Stimulated activated CD8-positive, alpha-beta memory T cell treated with anti-CD3 and anti-CD28 coated beads, Interleukin-4, amount 100 ng/mL, for 24 hours (primary cell): ENCODE data around the gene SPATA33.
"Not testable (repeated sequence)": the region's sequence is repeated elsewhere in the genome, so short reads cannot be mapped to it uniquely, and the experiment has no call there.

ENCODE experiments used
- DNase-seq: peaks from one replicate; pipeline ENCODE4 v3.0.0-alpha.2; 2020; ENCODE audit warnings: low read depth

The SPATA33 gene

DNA sequence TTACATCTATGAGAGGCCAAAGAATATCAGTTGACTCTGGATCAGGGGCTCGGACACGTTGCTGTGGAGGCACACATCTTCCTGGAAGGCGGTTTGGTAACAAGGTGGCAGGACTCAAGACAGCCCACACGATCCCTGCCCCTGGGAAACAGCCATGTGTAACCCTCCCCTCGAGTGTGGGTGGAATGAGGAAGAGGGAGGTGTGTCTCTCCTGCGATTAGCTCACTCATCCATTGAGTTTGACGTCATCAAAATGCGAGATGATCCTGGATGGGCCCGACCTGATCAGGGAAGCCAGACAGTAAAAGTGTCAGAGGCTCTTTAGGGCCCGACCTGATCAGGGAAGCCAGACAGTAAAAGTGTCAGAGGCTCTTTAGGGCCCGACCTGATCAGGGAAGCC is 6.6 kb downstream of the SPATA33 start:
- not testable (repeated sequence) for DNase-seq

DNA sequence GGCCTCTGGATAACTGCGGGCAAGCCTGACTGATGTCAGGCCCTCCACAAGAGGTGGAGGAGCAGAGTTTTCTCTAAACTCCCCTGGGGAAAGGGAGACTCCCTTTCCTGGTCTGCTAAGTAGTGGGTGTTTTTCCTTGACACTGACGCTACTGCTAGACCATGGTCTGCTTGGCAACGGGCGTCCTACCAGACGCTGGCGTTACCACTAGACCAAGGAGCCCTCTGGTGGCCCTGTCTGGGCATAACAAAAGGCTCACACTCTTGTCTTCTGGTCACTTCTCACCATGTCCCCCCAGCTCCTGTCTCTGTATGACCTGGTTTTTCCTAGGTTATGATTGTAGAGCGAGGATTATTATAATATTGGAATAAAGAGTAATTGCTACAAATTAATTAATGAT is 9.4 kb downstream of the SPATA33 start:
- not testable (repeated sequence) for DNase-seq

DNA sequence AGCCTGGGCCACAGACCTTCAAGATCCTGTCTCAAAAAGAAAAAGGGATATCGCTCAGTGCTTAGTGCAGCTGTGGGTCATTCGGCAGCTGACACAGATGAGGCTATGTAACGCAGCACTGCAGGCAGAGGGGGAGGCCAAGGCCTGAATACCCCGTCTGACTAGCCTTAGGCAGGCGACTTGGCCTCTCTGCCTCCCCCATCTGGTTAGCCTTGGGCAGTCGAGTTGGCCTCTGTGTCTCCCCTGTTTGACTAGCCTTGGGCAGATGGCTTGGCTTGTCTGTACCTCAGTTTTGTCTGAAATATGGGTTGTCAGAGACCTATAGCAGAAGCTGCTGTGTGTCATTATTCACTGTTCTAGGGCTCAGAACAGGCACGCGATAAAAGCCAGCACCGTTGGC is 10.0 kb downstream of the SPATA33 start:
- DNase-seq = no peak

DNA sequence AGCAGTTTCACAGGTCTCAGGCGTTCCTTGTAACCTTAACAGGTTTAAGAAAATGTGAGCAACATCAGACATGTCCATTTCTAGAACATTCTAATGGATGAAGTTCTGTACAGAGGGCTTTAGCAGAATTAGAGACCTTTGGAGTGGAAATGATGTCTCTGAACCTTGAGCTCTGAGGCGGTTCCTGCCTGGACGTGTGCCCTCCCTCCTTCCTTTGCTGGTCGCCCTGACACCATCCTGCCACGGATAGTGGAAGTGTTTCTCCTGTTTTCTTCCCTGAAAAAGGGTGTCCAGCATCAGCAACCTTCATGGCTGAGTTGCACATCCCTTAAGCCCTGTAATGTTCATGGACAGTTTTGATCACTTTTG is 11.1 kb downstream of the SPATA33 start:
- DNase-seq = no peak

DNA sequence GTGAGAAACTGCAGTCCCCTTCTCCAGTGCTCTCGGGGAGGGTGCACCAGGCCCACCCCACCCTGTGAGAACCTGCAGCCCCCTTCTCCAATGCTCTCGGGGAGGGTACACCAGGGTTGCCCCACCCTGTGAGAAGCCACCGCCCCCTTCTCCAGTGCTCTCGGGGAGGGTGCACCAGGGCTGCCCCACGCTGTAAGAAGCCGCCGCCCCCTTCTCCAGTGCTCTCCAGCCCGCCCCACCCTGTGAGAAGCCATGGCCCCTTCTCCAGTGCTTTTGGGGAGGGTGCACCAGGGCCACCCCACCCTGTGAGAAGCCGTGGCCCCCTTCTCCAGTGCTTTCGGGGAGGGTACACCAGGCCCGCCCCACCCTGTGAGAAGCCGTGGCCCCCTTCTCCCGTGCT is 12.1 kb downstream of the SPATA33 start:
- DNase-seq = no peak

DNA sequence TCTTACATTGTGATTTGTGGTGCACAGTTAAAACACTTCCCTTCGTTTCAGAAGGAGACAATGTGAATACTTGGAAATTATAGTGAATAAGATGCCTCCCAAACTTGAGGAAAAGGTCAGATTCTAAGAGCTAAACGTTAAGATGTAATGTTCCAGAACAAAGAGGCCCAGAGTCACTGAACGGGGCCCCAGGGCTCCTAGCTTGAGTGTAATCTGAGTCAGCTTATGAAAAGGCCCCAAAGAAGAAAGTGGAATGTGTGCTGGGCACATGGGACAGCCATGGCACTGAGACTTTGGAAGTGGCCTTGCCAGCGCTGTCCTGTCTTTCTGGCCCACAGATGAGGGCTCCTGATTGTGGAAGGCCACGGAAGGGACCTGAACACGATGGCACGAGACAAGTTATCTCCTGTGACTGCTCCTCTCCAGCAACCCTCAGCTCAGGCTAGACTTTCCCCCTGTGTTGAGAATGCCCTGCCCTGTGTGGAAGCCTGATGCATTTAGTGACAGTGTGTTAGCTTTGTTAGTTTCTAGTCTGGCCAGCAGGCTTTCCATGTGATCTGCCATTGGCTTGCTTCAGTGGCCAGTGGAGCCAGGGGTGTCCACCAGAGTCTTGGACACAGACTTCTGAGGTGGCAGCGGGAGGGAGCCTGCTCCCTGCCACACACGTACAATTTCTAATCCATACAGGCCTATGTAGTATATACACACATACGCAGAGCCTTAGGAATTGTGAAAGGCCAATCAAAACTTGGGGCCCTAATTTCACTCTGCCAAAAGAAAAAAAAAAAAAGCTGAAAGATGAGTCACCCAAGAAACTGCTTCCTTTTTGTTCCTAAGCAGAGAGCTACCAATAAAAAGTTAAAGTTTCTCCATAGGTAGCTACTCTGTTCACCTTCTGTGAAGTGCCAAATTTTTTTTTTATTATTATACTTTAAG is 13.1 kb downstream of the SPATA33 start:
- DNase-seq = no peak

DNA sequence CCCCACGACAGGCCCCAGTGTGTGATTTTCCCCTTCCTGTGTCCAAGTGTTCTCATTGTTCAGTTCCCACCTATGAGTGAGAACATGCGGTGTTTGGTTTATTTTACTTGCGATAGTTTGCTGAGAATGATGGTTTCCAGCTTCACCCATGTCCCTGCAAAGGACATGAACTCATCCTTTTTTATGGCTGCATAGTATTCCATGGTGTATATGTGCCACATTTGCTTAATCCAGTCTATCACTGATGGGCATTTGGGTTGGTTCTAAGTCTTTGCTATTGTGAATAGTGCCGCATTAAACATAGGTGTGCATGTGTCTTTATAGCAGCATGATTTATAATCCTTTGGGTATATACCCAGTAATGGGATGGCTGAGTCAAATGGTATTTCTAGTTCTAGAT is 13.9 kb downstream of the SPATA33 start:
- DNase-seq = not testable (repeated sequence)

DNA sequence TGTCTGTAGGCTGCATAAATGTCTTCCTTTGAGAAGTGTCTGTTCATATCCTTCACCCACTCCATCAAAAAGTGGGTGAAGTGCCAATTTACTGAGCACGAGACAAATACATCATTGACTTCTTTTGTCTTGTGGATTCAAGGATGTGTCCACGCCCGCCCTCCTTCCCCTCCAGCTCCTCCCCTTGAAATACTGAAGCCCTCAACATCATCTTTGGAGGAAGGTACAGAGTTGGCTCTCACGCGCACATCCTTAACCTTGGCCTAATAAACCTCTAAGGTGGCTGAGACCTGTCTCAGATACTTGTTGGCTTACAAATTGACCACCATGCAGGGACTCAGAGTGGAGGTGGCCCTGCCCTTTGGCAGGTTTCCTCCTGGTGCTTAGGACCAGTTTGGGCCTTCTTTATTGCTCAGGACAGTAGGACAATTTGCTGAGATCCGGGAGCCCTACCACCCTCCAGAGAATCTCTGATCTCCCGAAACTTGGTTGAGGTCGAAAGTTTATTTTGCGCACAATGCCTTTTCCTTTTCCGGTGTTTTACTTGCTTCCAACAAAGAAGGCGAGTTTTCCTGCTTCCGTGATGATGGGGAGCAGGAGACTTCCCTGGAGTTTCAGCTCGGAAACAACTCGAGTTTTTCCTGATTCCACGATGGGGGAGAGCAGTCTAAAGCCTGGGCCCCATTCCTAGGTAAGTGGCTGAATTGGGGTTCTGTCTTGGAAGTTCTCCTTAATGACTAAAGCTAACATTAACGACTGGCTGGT is 14.7 kb downstream of the SPATA33 start:
- DNase-seq = no peak

DNA sequence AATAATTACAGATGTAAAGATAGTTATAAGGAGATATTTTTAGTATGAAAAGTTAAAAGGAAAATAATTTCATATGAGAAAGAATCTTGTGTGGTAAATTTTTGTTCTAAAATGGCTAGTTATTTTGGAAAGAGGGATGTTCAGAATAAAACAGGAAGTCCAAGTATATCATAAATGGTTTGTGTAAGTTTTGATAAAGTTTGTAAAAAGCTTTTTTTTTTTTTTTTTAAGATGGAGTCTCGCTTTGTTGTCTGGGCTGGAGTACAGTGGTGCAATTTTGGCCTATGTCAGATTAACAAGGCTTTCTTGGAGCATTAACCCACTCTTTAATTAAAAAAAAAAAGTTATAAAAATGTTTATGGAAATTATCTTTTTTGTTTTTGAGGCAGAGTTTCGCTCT is 20.6 kb downstream of the SPATA33 start:
- DNase-seq = no peak

DNA sequence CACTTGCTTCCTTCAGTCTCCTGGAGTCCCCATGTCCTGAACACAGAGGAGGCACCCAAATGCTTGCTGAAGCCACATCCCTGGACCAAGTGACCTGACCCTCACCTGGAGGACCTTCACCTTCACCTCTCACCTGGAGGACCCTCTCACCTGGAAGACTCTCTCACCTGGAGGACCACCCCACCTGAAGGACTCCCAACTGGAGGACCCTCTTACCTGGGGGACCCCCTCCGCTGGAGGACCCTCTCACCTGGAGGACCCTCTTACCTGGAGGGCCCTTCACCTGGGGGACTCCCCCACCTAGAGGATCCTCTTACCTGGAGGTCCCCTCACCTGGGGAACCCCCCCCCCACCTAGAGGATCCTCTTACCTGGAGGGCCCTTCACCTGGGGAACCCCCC is 28.3 kb downstream of the SPATA33 start:
- DNase-seq = no peak

DNA sequence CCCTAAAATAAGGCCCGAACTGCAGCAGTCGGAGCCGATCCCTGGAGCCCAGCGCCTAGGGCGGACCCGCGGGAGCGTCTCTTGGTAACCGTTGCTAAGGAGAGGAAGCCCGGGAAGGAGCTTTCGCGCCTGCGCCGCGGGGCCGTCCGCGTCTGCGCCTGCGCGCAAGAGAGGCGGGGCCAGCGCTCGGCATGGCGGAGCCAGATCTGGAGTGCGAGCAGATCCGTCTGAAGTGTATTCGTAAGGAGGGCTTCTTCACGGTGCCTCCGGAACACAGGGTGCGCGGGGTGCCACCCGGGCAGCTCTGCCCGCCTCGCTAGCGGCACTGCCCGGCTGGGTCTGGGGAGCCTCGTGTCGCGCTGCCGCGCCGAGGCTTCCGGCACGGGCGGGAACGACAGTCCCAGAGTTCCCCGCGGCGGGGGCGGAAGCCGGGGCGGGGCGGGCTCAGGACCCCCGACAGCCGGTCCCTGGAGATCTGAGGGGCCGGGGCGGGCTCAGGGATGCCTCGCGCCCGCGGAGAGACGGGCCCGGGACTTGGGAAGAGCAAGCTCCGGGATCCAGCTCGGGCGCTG is 29.0 kb downstream of the SPATA33 start, which contains the start of gene CDK10:
CDK10 (plus strand) TSS at position 170 of the 572 bp plus-strand sequence; CDS start at position 192, 22 bp downstream.
- peak; percentile 89 for DNase-seq

DNA sequence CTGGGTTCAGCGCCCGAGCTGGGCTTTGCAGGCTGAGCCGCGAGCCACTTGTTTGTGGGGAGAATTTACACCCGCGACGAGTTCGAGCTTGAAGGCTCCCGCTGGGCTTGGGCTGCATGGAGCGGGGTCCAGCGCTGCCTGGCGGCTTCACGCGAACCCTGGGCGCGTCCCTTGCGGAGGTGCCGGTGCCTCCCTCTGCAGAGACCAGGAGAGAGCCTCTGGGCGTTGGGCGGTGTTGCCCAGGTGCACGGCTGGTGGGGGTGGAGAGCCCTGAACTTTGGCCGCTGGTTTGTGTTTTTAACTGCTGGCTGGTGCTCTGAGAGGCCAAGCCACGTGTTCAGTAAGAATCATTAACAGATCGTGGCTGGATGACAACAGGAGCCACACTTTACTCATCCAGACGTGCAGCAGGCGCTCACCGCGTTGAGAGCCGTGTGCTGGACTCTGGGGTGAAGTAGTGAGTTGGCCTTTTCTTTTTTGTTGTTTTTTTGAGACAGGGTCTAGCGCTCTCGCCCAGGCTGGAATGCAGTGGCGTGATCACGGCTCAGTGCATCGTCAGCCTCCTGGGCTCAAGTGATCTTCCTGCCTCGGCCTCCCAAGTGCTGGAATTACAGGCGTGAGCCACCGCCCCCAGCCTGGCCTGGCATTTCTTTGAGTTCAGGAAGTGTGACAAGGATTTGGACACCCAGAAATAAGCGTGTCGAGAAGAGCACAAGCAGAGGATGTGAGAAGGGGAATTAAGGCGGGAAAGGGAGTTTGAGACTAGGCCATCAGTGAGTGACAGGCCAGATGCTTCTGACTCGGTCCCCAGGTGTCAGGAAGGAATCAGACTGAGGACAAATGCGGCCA is 29.7 kb downstream of the SPATA33 start:
- DNase-seq = no peak

DNA sequence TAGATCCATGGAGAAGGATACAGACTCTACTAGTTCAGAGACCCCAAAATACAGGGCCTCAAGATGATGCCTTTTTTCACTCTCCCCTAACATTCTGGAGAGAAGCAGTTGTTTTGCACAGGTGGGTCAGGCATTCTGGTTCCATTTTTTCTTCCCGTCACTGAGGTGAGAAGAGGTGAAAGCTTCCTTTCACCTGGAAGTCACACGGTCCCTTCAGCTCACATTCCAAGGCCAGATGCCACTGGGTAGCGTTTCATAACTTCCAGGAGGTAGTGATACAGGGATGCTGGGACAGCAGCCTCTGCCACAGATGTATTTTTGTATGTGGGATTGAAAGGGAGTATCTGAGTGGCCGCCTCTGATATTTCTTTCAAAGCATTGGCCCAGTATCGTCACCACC is 30.8 kb downstream of the SPATA33 start:
- no peak for DNase-seq

DNA sequence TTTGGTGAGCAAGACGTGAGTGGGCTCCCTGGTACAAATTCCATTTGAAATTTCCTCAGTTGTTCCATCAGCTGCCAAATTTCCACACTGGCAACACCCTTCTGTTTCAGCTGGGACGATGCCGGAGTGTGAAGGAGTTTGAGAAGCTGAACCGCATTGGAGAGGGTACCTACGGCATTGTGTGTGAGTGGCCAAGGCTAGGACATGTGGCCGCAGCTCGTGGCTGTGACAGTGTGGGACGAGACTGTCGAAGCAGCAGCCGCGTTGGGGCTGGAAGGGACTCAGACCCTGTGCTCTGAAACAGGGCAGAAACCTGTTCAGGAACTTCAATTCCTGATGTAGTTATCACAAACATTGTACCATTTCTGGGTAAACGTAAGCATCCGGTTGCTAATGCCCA is 31.5 kb downstream of the SPATA33 start:
- no peak for DNase-seq

DNA sequence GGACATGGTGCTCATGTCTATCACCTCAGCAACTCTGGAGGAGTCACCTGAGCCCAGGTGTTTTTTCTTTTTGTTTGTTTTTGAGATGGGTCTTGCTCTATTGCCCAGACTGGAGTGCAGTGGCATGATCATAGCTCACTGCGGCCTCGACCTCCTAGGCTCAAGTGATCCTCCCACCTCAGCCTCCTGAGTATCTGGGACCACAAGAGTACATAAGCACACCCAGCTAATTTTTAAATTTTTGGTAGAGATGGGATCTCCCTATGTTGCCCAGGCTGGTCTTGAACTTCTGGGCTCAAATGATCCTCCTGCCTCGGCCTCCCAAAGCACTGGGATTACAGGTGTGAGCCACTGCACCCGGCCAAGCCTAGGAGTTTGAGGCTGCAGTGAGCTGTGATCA is 32.0 kb downstream of the SPATA33 start:
- DNase-seq = not testable (repeated sequence)

DNA sequence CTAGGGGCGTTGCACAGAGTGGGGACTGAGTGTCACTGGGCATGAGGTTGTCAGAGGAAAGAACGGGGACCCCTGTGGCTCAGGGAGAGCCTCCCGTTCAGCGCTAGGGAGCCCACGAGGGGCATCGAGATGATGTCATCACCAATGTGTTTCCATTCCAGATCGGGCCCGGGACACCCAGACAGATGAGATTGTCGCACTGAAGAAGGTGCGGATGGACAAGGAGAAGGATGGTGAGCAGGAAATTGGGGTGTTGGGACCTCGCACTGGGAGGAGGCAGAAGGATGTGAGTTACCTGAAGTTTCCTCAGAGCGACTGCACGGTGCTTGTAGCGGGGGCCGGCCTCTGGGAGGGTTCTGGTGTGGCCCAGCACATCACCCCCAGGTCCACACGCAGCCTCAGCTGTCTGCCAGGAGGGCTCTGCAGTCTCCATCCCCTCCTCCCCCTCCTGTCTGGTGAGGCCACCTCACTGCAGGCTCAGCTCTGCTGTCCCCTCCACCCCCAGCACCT is 32.8 kb downstream of the SPATA33 start:
- no peak for DNase-seq

DNA sequence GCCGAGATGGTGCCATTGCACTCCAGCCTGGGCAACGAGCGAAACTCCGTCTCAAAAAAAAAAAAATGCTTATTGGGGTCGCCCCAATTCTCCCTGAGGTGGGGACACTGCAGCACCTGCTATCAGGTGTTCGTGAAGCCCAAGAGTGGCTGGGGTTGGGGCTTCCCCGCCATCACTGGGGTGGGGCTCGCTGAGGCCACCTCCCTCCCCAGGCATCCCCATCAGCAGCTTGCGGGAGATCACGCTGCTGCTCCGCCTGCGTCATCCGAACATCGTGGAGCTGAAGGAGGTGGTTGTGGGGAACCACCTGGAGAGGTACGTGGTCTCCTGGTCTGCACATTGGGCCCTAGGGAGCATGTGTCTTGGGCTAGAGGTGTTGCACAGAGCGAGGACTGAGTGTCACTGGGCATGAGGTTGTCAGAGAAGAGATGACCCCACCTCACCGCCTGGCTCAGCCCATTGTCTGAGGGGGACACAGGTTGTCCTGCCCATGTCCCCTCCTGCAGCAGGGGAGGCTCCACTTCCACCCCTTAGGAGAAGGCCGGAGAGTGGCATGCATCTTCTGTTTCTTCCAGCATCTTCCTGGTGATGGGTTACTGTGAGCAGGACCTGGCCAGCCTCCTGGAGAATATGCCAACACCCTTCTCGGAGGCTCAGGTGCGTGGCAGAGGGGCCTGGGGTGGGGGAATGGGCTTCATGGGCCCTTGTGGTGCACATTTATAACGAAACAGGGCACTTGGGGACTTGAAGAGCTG is 33.8 kb downstream of the SPATA33 start:
- no peak for DNase-seq

DNA sequence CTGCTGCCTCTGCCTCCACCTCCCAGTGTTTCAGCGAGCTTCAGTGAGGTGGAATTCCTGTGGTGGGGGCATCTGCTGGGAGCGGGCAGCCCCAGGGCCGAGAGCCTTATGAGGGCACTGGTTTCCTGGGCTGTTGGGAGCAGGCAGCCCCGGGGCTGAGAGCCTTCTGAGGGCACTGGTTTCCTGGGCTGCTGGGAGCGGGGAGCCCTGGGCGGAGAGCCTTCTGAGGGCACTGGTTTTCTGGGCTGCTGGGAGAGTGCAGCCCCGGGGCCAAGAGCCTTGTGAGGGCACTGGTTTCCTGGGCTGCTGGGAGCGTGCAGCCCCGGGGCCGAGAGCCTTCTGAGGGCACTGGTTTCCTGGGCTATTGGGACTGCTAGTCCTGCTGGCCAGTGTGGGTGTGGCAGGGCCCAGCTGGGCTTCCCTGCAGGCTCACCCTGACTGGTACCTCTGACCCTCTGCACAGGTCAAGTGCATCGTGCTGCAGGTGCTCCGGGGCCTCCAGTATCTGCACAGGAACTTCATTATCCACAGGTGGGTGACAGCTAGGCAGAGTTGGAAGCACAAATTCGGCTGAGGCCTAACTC is 34.4 kb downstream of the SPATA33 start:
- DNase-seq = no peak

DNA sequence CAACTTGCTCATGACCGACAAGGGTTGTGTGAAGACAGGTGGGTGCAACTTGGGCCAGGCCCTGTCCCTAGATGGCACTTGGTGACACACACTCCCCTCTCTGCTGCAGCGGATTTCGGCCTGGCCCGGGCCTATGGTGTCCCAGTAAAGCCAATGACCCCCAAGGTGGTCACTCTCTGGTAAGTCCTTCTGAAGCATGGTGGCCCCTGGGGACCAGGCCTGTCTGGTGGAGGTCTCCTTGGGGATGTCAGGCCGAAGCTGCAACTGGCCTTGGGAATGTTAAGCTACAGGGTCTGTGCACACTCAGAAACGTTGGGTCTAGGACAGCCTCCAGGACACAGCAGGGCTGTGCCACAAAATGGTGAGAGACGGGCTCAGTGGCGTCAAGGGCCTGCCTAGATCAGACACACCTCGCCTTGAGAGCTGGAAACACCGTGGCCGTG is 35.7 kb downstream of the SPATA33 start:
- DNase-seq = no peak
